HG02973 (cell line): ENCODE data around the gene KCTD2.
"Not testable (repeated sequence)": the region's sequence is repeated elsewhere in the genome, so short reads cannot be mapped to it uniquely, and the experiment has no call there.

Experiments used
- ATAC-seq: cut with Tn5 transposase; IDR thresholded peaks from one replicate; pipeline ENCODE4 v1.9.1; 2021; ENCODE audit warnings: moderate library complexity; ENCODE audit not compliant: unreplicated experiment

KCTD2 gene

DNA sequence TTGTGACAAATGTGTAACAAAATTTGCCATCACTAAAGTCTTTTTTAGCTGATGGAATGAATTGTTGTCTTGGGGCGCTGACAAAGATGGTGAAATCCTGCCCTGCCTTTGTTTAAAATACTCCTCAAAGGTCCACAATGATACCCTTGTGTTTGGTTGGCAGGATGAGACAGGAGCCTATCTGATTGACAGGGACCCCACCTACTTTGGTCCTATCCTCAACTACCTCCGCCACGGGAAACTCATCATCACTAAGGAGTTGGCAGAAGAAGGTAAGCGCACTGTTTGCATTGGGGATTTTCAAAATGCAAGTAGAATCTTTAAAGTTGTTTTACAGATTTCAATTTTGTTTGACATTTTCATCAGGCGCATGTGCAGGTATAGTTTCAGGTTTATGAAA is 2.0 kb downstream of the KCTD2 start:
- no peak for ATAC-seq

DNA sequence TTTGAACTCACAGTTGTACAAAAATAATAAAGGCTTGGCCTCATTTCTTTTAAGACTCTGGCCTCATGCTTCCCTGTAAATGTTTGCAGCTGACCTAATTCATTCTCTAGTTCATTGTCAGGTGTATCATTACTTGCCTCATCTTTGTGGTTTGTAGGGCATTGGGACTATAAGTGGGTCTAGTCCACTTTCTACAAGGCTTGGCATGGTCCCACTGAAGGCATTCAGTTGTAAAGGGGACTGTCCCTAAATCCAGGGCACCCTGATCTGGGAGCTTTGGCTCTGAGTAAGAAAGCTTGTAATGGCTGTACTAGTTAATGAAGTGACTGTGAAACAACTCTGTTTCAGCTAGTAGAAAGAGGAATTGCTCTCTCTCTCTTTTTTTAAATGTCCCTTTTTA is 2.7 kb downstream of the KCTD2 start:
- ATAC-seq: no peak

GRCh38 chr17:75051941-75052340 is 4.9 kb downstream of the KCTD2 start:
- ATAC-seq: no peak

DNA sequence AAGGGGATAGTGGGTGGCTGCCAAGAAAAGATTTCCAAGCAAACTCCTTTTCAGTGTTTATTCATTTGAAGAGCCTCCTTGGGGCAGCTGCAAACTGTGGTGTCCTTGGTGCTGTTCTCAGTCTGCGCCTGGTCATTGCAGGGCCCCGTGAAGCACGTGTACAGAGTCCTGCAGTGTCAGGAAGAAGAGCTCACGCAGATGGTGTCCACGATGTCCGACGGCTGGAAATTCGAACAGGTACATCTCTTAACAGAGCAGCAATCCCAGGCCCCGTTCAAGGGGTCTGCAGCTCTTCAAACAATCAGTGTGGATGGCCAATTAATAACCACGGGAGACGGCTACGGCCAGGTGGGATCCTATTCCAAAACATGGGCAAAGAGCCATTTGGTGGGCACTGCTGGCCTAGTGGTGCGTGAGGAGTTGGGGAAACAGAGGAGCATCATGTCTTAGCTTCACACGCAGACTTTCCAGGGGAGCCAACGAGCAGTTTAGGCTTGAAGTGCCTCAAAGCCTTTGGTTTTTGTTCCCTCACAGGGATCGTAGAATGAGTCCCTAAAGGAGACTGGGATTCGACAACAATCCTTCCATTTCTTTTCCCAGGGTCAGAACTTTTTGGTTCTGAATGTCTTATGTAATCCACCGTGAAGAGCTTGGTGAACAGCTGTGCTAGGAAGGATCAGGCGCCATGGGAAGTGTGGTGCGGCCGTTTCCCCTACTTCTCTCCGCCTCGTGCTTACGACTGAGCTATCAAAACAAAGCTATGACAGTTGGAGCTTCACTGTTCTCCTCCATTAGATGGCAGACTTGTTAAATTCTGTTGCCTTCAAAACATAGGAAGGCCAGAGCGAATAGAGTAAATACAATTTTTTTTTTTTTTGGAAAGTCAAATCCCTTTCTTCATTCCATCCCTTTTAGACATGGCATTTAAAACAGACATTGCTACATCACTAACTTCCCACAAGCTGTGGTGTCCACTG is 12.6 kb downstream of the KCTD2 start:
- no peak for ATAC-seq

- ATAC-seq: no peak
Observed at GRCh38 chr17:75060434-75061054, 13.5 kb downstream of the KCTD2 start.

- ATAC-seq: no peak
Observed at GRCh38 chr17:75061055-75061438, 14.0 kb downstream of the KCTD2 start.

- ATAC-seq: no peak
Observed at GRCh38 chr17:75061618-75062017, 14.6 kb downstream of the KCTD2 start.

DNA sequence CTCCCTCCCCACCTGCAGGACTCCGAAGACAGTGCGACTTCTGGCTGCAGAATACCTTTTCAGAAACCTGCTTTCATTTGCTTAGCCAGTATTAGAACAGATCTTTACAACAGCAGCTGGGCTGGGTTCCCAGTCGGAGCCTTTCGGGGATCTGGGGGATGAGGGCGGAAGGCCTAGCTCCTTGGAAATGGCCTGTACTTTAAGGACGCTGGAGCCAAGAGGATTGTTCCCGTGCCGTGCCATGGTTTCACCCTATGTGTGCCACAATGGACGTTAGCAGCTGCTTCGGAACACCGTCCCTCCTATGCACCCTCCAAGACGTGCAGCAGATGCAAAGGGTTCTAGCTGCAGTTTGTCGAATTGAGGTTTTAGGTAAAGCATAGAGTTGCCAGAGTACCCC is 16.2 kb downstream of the KCTD2 start:
- no peak for ATAC-seq

GRCh38 chr17:75063626-75064025 is 16.6 kb downstream of the KCTD2 start:
- no peak for ATAC-seq

DNA sequence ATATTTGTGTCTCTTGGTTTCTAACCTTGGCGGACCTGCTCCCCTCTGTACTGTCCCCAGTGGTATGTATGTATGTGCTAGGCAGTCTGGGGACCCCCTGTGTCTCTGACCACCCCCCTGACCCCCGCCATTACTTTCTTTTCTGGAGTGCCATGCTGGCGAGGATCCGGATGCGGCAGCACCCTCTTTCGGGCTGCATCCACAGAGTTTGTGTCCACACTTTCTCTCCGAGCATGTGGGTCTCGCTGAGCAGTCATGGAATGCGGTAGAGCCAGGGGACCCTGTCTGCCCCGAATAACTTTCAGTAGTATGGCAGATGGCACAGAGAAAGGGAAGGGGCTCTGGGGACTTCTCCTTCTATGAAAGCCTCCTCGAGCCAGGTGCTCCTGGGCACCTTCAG is 17.0 kb downstream of the KCTD2 start:
- ATAC-seq: no peak

DNA sequence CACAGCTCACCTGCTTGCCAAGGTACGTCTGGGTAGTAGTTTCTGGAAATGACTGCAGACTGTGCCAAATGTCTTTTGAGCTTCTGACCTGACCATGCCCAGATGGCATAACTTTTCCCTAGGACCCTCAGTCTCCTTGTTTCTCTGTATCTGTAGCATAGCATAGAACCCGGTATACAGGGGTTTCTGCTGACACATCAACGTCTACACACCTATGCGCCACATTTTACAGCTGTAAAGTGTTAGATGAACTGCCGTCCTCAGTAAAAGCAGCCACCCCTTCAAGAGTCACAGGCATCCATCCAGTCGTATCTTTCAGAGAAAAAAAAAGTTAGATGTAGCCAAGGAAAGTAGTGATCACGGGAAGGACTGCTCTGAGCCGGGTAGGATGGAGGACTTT is 17.4 kb downstream of the KCTD2 start:
- ATAC-seq: no peak

DNA sequence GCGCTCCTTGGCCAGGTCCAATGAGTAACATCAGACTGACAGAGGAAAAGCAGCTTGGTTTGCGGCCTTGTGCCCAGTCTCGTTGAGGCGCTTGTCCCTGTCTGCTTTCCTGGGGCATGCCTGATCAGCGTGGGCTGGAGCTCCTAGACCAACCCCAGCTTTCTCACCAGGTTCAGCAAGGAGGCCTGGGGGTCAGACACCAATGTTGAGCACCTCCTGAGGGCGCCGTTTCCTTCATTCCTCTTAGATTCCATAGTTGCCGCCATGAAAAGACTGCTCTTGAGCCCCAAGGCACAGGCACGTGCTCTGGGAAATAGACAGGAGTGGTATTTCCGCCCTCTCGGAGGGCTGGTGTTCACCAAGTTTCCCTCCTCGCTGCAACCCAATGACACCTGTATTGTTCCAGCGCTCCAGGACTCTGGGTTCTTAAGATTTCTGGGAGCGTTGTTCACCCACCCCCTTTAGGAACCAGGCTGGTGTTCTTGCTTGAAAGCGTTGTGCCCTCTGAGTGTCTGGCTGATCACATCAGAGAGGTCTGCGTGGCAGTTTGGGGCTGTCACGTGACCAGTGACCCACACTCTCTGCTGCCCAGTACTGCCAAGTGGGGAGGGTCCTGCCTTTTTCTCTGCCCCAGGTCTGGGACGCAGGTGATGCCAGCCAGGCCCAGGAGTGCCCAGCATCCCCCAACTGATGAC is 18.0 kb downstream of the KCTD2 start:
- ATAC-seq: no peak

GRCh38 chr17:75065562-75066151 is 18.6 kb downstream of the KCTD2 start:
- ATAC-seq: no peak

DNA sequence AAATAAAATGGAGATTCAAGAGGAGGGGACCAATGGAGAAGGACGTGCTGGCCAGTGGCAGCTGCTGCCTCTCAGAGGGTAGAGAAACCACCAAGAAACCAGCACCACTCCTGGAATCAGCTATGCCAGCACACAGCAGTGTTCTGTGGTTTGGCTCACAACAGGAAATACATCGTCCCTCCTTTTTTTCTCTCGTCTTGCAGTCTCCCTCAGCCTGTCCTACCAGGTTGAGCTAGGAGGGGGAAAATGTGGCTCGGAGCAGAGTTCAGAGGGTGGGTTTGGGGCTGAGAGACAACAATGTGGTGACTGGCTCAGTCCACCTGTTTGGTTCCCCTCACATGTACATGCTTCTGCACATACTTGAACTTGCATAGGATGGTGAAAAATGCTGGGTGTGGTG is 20.8 kb downstream of the KCTD2 start:
- ATAC-seq: no peak

DNA sequence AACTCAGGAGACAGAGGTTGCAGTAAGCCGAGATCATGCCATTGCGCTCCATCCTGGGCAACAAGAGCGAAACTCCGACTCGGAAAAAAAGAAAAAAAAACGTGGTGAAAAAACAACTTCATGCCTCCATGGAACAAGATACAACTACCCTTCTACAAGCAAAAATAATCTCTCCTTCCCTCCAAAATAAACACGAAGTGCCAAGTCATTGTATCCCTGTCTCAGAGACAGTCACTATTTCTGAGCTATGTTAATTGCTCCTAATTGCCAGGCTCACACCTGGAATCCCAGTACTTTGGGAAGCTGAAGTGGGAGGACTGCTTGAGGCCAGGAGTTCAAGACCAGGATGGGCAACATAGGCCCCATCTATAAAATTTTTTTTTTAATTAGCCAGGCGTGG is 21.7 kb downstream of the KCTD2 start:
- ATAC-seq: no peak

- ATAC-seq: no peak
Observed at GRCh38 chr17:75069783-75070182, 22.8 kb downstream of the KCTD2 start.

GRCh38 chr17:75071478-75072271 is 24.6 kb downstream of the KCTD2 start:
- ATAC-seq: not testable (repeated sequence)

GRCh38 chr17:75072909-75073308 is 25.9 kb downstream of the KCTD2 start:
- ATAC-seq: not testable (repeated sequence)

DNA sequence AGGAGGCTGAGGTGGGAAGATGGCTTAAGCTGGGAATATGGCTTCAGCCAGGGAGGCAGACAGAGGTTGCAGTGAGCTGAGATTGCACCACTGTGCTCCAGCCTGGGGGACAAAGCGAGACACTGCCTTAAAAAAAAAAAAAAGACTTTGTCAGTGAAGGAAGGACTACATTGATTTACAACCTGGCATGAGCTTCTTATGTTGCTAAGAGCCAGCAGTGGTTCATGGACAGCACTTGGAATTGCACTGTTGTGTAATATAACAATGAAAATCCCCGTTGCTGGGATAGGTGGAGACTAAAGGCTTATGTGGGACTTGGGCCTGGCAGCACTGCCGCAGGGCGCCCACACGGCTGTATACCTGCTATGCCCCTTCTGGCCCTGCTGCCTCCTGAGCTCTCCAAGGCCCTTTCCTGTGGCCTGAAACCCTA is 26.6 kb downstream of the KCTD2 start:
- no peak for ATAC-seq

DNA sequence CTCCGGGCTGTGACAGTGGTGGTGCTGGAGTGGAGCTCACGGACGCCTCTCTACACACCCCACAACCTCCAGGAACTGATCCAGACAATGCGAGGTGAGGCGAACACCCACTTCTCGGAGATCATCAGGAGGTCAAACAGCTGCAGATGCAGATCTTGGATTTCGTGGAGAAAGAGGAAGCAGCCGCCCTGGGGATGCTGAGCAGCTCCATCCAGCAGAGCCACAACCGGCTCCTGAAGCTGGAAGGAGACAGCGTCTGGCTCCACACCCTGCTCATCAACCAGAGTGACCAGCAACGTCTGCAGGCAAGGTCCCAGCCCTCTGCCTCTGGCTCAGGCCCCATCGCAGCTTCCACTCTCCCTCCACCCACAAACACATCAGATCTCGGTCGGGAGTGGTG is 27.5 kb downstream of the KCTD2 start:
- ATAC-seq: no peak
